H1 (cell line): Measurements from ENCODE around the gene ZNF649. TPM values are rescaled to one million over a fixed set of nuclear protein-coding genes. Genes with fewer than 3 reads are reported as not detected.

ENCODE experiments used
- CTCF ChIA-PET: fragments of 300-600 bp; sonication (Branson Sonifier 250); formaldehyde crosslinking; loops from one replicate; lab custom pipeline; 2021; ENCODE audit not compliant: partially characterized antibody; lab: Charles Lee
- POLR2A ChIA-PET: fragments of 300-600 bp; sonication (Branson Sonifier 250); formaldehyde crosslinking; loops from one replicate; lab custom pipeline; 2021; ENCODE audit warnings: inconsistent platforms; ENCODE audit not compliant: partially characterized antibody; lab: Charles Lee
- DNase-seq, 2 experiments: peaks; one replicate each; pipeline versions ENCODE4 v3.0.0 to v3.0.0-alpha.2; 2010 to 2022; ENCODE audit warnings: low spot score in 2 of 2, low read depth in 1 of 2, mixed read lengths in 1 of 2
- FAIRE-seq: peaks from 2 replicates; lab custom pipeline; 2011; peaks lifted over from hg19 to GRCh38; lab: Jason Lieb, UNC
- H2AFZ ChIP-seq: 2 replicates; pipeline ENCODE4 v1.8.1; 2012; ENCODE audit warnings: low read length, inconsistent platforms
- H2AK5ac ChIP-seq: 2 replicates; pipeline ENCODE4 v1.6.1; 2013; ENCODE audit warnings: low read depth, low read length
- H2BK120ac ChIP-seq: replicated peaks from 2 replicates; pipeline ENCODE3; 2013; ENCODE audit warnings: low read depth, low read length, inconsistent platforms
- H2BK12ac ChIP-seq: 2 replicates; pipeline ENCODE4 v1.6.1; 2013; ENCODE audit warnings: low read depth, low read length
- H2BK15ac ChIP-seq: 2 replicates; pipeline ENCODE4 v1.6.1; 2013; ENCODE audit warnings: low read length
- H2BK20ac ChIP-seq: 2 replicates; pipeline ENCODE4 v1.6.1; 2013; ENCODE audit warnings: low read length
- H2BK5ac ChIP-seq: 2 replicates; pipeline ENCODE4 v1.6.1; 2013; ENCODE audit warnings: low read depth, low read length
- H3K14ac ChIP-seq: 2 replicates; pipeline ENCODE4 v1.6.1; 2013; ENCODE audit warnings: inconsistent platforms; ENCODE audit not compliant: insufficient read length
- H3K18ac ChIP-seq: 2 replicates; pipeline ENCODE4 v1.6.1; 2013; ENCODE audit warnings: low read length; ENCODE audit errors: extremely low read depth
- H3K23ac ChIP-seq: 2 replicates; pipeline ENCODE4 v1.6.1; 2013; ENCODE audit warnings: inconsistent platforms; ENCODE audit not compliant: insufficient read length
- H3K23me2 ChIP-seq: 2 replicates; pipeline ENCODE4 v1.6.1; 2013; ENCODE audit warnings: low read depth, low read length
- H3K27ac ChIP-seq: 2 replicates; pipeline ENCODE4 v1.6.1; 2011; ENCODE audit warnings: low read depth, low read length, inconsistent platforms
- H3K27me3 ChIP-seq, 4 experiments: replicated peaks in 1 of 4; 1 replicate in 1 of 4; 2 replicates in 3 of 4; pipeline versions ENCODE4 v1.6.1 to v1.8.1; 2011 to 2013; ENCODE audit warnings: low read length in 3 of 4, mild to moderate bottlenecking in 3 of 4, inconsistent platforms in 2 of 4, mixed read lengths in 2 of 4, moderate library complexity in 1 of 4; ENCODE audit not compliant: control insufficient read depth in 3 of 4, insufficient read depth in 3 of 4; ENCODE audit errors: extremely low read depth in 1 of 4
- H3K36me3 ChIP-seq, 4 experiments: 2 replicates each; pipeline versions ENCODE4 v1.6.1 to v1.8.1; 2011 to 2013; ENCODE audit warnings: mild to moderate bottlenecking in 4 of 4, low read length in 3 of 4, moderate library complexity in 2 of 4, control low read depth in 1 of 4, inconsistent platforms in 1 of 4; ENCODE audit not compliant: insufficient read depth in 4 of 4, control insufficient read depth in 2 of 4
- H3K4ac ChIP-seq: replicated peaks from 2 replicates; pipeline ENCODE3; 2013; ENCODE audit warnings: low read length, low read depth, mixed read lengths, inconsistent platforms; ENCODE audit not compliant: insufficient read length
- H3K4me1 ChIP-seq, 4 experiments: replicated peaks in 1 of 4; 1 replicate in 1 of 4; 2 replicates in 3 of 4; pipeline versions ENCODE4 v1.6.1 to v1.8.1; 2011 to 2013; ENCODE audit warnings: low read length in 3 of 4, inconsistent platforms in 2 of 4, mixed read lengths in 1 of 4; ENCODE audit not compliant: insufficient read depth in 4 of 4, control insufficient read depth in 3 of 4
- H3K4me2 ChIP-seq, 2 experiments: 2 replicates each; pipeline versions ENCODE4 v1.6.1 to v1.8.1; 2011 to 2013; ENCODE audit warnings: low read depth in 2 of 2, low read length in 2 of 2, control low read depth in 1 of 2, inconsistent platforms in 1 of 2, mild to moderate bottlenecking in 1 of 2; ENCODE audit not compliant: insufficient read depth in 1 of 2
- H3K4me3 ChIP-seq, 4 experiments: fragments of 200-600, 300-600 bp in 1 of 4; sonication (generic), shearing (Covaris generic), sonication (Bioruptor Twin) in 1 of 4; 2 replicates each; pipeline versions ENCODE4 v1.5.1 to v1.8.1; 2011 to 2016; ENCODE audit warnings: low read length in 4 of 4, low read depth in 3 of 4, control low read depth in 2 of 4, inconsistent platforms in 2 of 4, mild to moderate bottlenecking in 2 of 4, mixed read lengths in 1 of 4, moderate library complexity in 1 of 4; ENCODE audit not compliant: insufficient read depth in 2 of 4; ENCODE audit errors: extremely low read depth in 1 of 4
- H3K56ac ChIP-seq: replicated peaks from 2 replicates; pipeline ENCODE3; 2013; ENCODE audit warnings: low read depth, mild to moderate bottlenecking, mixed read lengths, low read length, inconsistent platforms; ENCODE audit not compliant: insufficient read length
- H3K79me1 ChIP-seq: 2 replicates; pipeline ENCODE4 v1.6.1; 2013; ENCODE audit warnings: low read depth, low read length, control low read depth
- H3K79me2 ChIP-seq, 2 experiments: 2 replicates each; pipeline versions ENCODE4 v1.6.1 to v1.8.1; 2012 to 2013; ENCODE audit warnings: low read length in 2 of 2, mild to moderate bottlenecking in 2 of 2, inconsistent platforms in 1 of 2; ENCODE audit not compliant: insufficient read depth in 2 of 2, control insufficient read depth in 1 of 2
- H3K9ac ChIP-seq, 4 experiments: replicated peaks in 1 of 4; 1 replicate in 1 of 4; 2 replicates in 3 of 4; pipeline versions ENCODE4 v1.6.1 to v1.8.1; 2011 to 2013; ENCODE audit warnings: low read depth in 3 of 4, low read length in 3 of 4, control low read depth in 2 of 4, mild to moderate bottlenecking in 2 of 4, moderate library complexity in 2 of 4, inconsistent platforms in 1 of 4; ENCODE audit errors: extremely low read depth in 1 of 4
- H3K9me3 ChIP-seq, 2 experiments: 2 replicates each; pipeline versions ENCODE4 v1.6.1 to v1.8.1; 2012 to 2013; ENCODE audit warnings: mild to moderate bottlenecking in 2 of 2, moderate library complexity in 2 of 2, control low read depth in 1 of 2, inconsistent platforms in 1 of 2, low read depth in 1 of 2, low read length in 1 of 2, mixed read lengths in 1 of 2; ENCODE audit not compliant: insufficient read depth in 2 of 2
- H4K20me1 ChIP-seq, 2 experiments: replicated peaks in 1 of 2; 2 replicates each; pipeline versions ENCODE3 to v1.8.1; 2011 to 2013; ENCODE audit warnings: inconsistent platforms in 2 of 2, low read length in 2 of 2, mild to moderate bottlenecking in 1 of 2; ENCODE audit not compliant: insufficient read depth in 2 of 2, control insufficient read depth in 1 of 2
- H4K5ac ChIP-seq: 2 replicates; pipeline ENCODE4 v1.6.1; 2013; ENCODE audit warnings: low read length, low read depth, mixed read lengths, inconsistent platforms; ENCODE audit not compliant: insufficient read length
- H4K8ac ChIP-seq: 2 replicates; pipeline ENCODE4 v1.8.0; 2013; ENCODE audit warnings: mild to moderate bottlenecking, moderate library complexity, low read length, inconsistent platforms; ENCODE audit not compliant: insufficient read depth; ENCODE audit errors: extremely low read depth
- H4K91ac ChIP-seq: replicated peaks from 2 replicates; pipeline ENCODE3; 2013; ENCODE audit warnings: low read length, mixed read lengths, inconsistent platforms; ENCODE audit not compliant: insufficient read length
- whole genome bisulfite sequencing, 2 experiments: shearing (Covaris generic) in 1 of 2; methylation state at CpG; one replicate each; pipeline versions ENCODE4 v1.1.6 to v1.1.7; 2013 to 2015; ENCODE audit warnings: low lambda C conversion rate in 2 of 2, mixed read lengths in 2 of 2, inconsistent platforms in 1 of 2, low coverage in 1 of 2, missing lambda C conversion rate in 1 of 2; ENCODE audit not compliant: insufficient replicate concordance in 2 of 2, insufficient coverage in 1 of 2, insufficient read length in 1 of 2; ENCODE audit errors: extremely low coverage in 1 of 2, missing lambda C conversion rate in 1 of 2; 5-methylcytosine and 5-hydroxymethylcytosine counted together
- polyA plus RNA-seq, 7 experiments: library from polyadenylated mRNA; depleted of rRNA in 3 of 7; stranded (reverse) in 5 of 7; unstranded in 2 of 7; fragments of >200 nt in 5 of 7; fragments of 200-250 nt in 2 of 7; gene quantifications; 1 replicate in 5 of 7; 2 replicates in 1 of 7; 4 replicates in 1 of 7; pipeline versions ENCODE4 v1.2.1 to v1.2.3, GENCODE V29; 2011 to 2013; ENCODE audit warnings: missing spikeins in 2 of 7, mixed read lengths in 2 of 7
- total RNA-seq: library from RNA; stranded (reverse); fragmentation: NEBNext Ultra II Directional; extraction: Animal tissue kit (Norgen Biotek cat#: 25700); gene quantifications from 2 replicates; pipeline ENCODE4 v1.2.1, GENCODE V29; 2021

The ZNF649 gene
- total and polyA plus RNA-seq, 2 of the 8 experiments (the other 6 are each of a cell fraction or from before 2014, with no cell fraction given), result 24.7 to 51.7 TPM

GRCh38 chr19:51948975-51949374 is 44.2 kb upstream of the ZNF649 start:
- H4K8ac ChIP-seq, result no peak overlapping the region; the same call in 1 of the 2 replicates
- POLR2A ChIA-PET, result no interaction called here
- DNase-seq, result no peak
- no peak overlapping the region for H3K9ac ChIP-seq
- H2AFZ ChIP-seq, result no peak overlapping the region
- H3K79me1 ChIP-seq, result 0 out of 2 replicates have a peak, but pooled peaks cover 2% of the 10 kb centered on the region
- H3K4me2 ChIP-seq, result no peak overlapping the region
- no peak overlapping the region for H3K56ac ChIP-seq
- H2BK120ac ChIP-seq, result no peak overlapping the region
- H4K91ac ChIP-seq, result no peak overlapping the region
- no peak overlapping the region for H2BK5ac ChIP-seq
- no peaks in the 10 kb centered on the region for H4K20me1 ChIP-seq
- CTCF ChIA-PET, result no interaction called here
- H3K4ac ChIP-seq, result no peak overlapping the region
- H3K27me3 ChIP-seq, result no peaks in the 10 kb centered on the region
- no peak overlapping the region for H2AK5ac ChIP-seq
- H2BK20ac ChIP-seq, result no peak overlapping the region
- no peak overlapping the region for H3K4me3 ChIP-seq
- H3K23ac ChIP-seq, result no peak overlapping the region
- 95% methylated on average over 25 of the region's 25 CpGs; no CpG with 5 or more reads in 1 of the 2 experiments for WGBS, 2 experiments
- H3K27ac ChIP-seq, result no peak overlapping the region
- no peak overlapping the region for H3K18ac ChIP-seq
- no peak overlapping the region for H2BK15ac ChIP-seq
- H3K9me3 ChIP-seq, result peaks cover 69 to 82% of the 10 kb centered on the region in 2 experiments
- H3K14ac ChIP-seq, result no peak overlapping the region
- peaks cover 13 to 29% (median 23%) of the 10 kb centered on the region in 4 experiments for H3K36me3 ChIP-seq
- H3K79me2 ChIP-seq, result no peaks in the 10 kb centered on the region
- no peaks in the 10 kb centered on the region for H3K23me2 ChIP-seq
- no peak overlapping the region for H2BK12ac ChIP-seq
- H4K5ac ChIP-seq, result no peak overlapping the region
- H3K4me1 ChIP-seq, result no peaks in the 10 kb centered on the region
- no peak for FAIRE-seq
